ENCODE measurements around the gene PLPPR3.

PLPPR3 gene

GRCh38 chr19:798415-799075 lies 23.2 kb downstream of the PLPPR3 start:
- H3K4me3 ChIP-seq (ENCODE audit: low read depth, low read length): peak overlapping the region; percentile 95
- no peak for TF ChIP-seq MYC (IDR thresholded peaks at IDR 0.05; ENCODE audit: low read depth, low read length)
- TF ChIP-seq MAX (IDR thresholded peaks at IDR 0.05; ENCODE audit: low read depth, low read length): no peak
- TF ChIP-seq CTCF (IDR thresholded peaks at IDR 0.05; ENCODE audit: low read depth, low read length): no peak
- TF ChIP-seq POLR2A (IDR thresholded peaks at IDR 0.05; ENCODE audit: extremely low read depth, insufficient read length): no peak
- DNase-seq (ENCODE audit: low read depth): peak; percentile 19

- peak overlapping the region; percentile 95 for H3K4me3 ChIP-seq (ENCODE audit: low read depth, low read length)
- TF ChIP-seq POLR2A (IDR thresholded peaks at IDR 0.05; ENCODE audit: extremely low read depth, insufficient read length): no peak
- TF ChIP-seq MAX (IDR thresholded peaks at IDR 0.05; ENCODE audit: low read depth, low read length): peak; percentile 55
- TF ChIP-seq MYC (IDR thresholded peaks at IDR 0.05; ENCODE audit: low read depth, low read length): peak; percentile 69
- no peak for TF ChIP-seq CTCF (IDR thresholded peaks at IDR 0.05; ENCODE audit: low read depth, low read length)
- peak; percentile 87 for DNase-seq (ENCODE audit: low read depth)
These were observed 24.0 kb downstream of the PLPPR3 start for GRCh38 chr19:797528-798414.

GRCh38 chr19:796692-797527 lies 24.8 kb downstream of the PLPPR3 start, which contains the start of gene PTBP1:
PTBP1 (plus strand) TSS chr19:797452; CDS start chr19:797498, 46 bp downstream.
- TF ChIP-seq POLR2A (IDR thresholded peaks at IDR 0.05; ENCODE audit: extremely low read depth, insufficient read length) (peak; percentile 67), MAX (IDR thresholded peaks at IDR 0.05; ENCODE audit: low read depth, low read length) (peak; percentile 97), CTCF (IDR thresholded peaks at IDR 0.05; ENCODE audit: low read depth, low read length) (no peak), MYC (IDR thresholded peaks at IDR 0.05; ENCODE audit: low read depth, low read length) (peak; percentile 98)
- peak within 1 kb of the TSS; percentile 95 for H3K4me3 ChIP-seq (ENCODE audit: low read depth, low read length)
- DNase-seq (ENCODE audit: low read depth): peak; percentile 99

- peak; percentile 2 for DNase-seq (ENCODE audit: low read depth)
- no peak for TF ChIP-seq MYC (IDR thresholded peaks at IDR 0.05; ENCODE audit: low read depth, low read length)
- TF ChIP-seq MAX (IDR thresholded peaks at IDR 0.05; ENCODE audit: low read depth, low read length): no peak
- no peak for TF ChIP-seq CTCF (IDR thresholded peaks at IDR 0.05; ENCODE audit: low read depth, low read length)
- TF ChIP-seq POLR2A (IDR thresholded peaks at IDR 0.05; ENCODE audit: extremely low read depth, insufficient read length): no peak
- H3K4me3 ChIP-seq (ENCODE audit: low read depth, low read length): peak overlapping the region; percentile 62
These were observed 25.8 kb downstream of the PLPPR3 start for GRCh38 chr19:795691-796581.
